SU-DHL-6 (cell line): ENCODE results near the gene LRRC56.

Source experiments
- CTCF ChIP-seq: fragments of 200-600 bp; sonication (generic); IDR thresholded peaks from one replicate; pipeline ENCODE4 v1.5.1; 2017; ENCODE audit warnings: antibody characterized with exemption, mild to moderate bottlenecking, low read length, moderate library complexity; ENCODE audit not compliant: insufficient read depth, poor library complexity, severe bottlenecking
- EZH2phosphoT487 ChIP-seq: fragments of 200-600 bp; sonication (generic), shearing (Covaris generic); conservative IDR thresholded peaks from 2 replicates; pipeline ENCODE4 v1.6.1; 2018; ENCODE audit warnings: mild to moderate bottlenecking, antibody characterized with exemption, low read length, moderate library complexity, mixed read lengths

- TF ChIP-seq CTCF (no peak), EZH2phosphoT487 (no peak)
Observed at GRCh38 chr11:592918-593317, 55.6 kb downstream of the LRRC56 start.
